HG03103 (cell line): Measurements from ENCODE around the gene PTDSS2.
"Not testable (repeated sequence)": the region's sequence is repeated elsewhere in the genome, so short reads cannot be mapped to it uniquely, and the experiment has no call there.

Experiments
- ATAC-seq: cut with Tn5 transposase; IDR thresholded peaks from one replicate; pipeline ENCODE4 v1.9.1; 2021; ENCODE audit warnings: low read depth; ENCODE audit not compliant: unreplicated experiment

The PTDSS2 gene

GRCh38 chr11:429931-430456 is 20.1 kb upstream of the PTDSS2 start:
- ATAC-seq, result no peak

GRCh38 chr11:431921-432320 is 18.2 kb upstream of the PTDSS2 start:
- no peak for ATAC-seq

GRCh38 chr11:432501-433100 is 17.5 kb upstream of the PTDSS2 start:
- no peak for ATAC-seq

GRCh38 chr11:433111-433510 is 17.0 kb upstream of the PTDSS2 start:
- ATAC-seq, result no peak

- no peak for ATAC-seq
These were observed 16.4 kb upstream of the PTDSS2 start for GRCh38 chr11:433641-434040.

GRCh38 chr11:434496-434895 is 15.6 kb upstream of the PTDSS2 start:
- ATAC-seq, result no peak

GRCh38 chr11:434999-435740 is 14.9 kb upstream of the PTDSS2 start:
- not testable (repeated sequence) for ATAC-seq

- ATAC-seq, result no peak
These were observed 12.7 kb upstream of the PTDSS2 start for GRCh38 chr11:437228-437870.

- no peak for ATAC-seq
These were observed 11.8 kb upstream of the PTDSS2 start for GRCh38 chr11:438101-438844.

- no peak for ATAC-seq
These were observed 10.6 kb upstream of the PTDSS2 start for GRCh38 chr11:439315-440064.

GRCh38 chr11:440065-441042 is 9.7 kb upstream of the PTDSS2 start:
- no peak for ATAC-seq

GRCh38 chr11:441043-441417 is 9.0 kb upstream of the PTDSS2 start:
- ATAC-seq, result no peak

- peak; percentile 78 for ATAC-seq
These were observed 8.4 kb upstream of the PTDSS2 start, which contains the start of gene ANO9 for GRCh38 chr11:441418-442274. TSS of gene ANO9 (minus strand) at chr11:442011. CDS start at chr11:441926, 85 bp downstream.

GRCh38 chr11:442611-443081 is 7.4 kb upstream of the PTDSS2 start:
- ATAC-seq, result no peak

GRCh38 chr11:443542-444199 is 6.4 kb upstream of the PTDSS2 start:
- no peak for ATAC-seq

- no peak for ATAC-seq
These were observed 5.5 kb upstream of the PTDSS2 start for GRCh38 chr11:444396-445144.
